Liver (tissue), 9 donors: ENCODE data around the gene PRKCG. TPM values are rescaled to one million over a fixed set of nuclear protein-coding genes. Genes with fewer than 3 reads are reported as not detected.

Experiments used
- DNase-seq: peaks from one replicate; pipeline ENCODE4 v3.0.0-alpha.2; 2017; ENCODE audit warnings: low spot score
- H3K27ac ChIP-seq, 2 donors: one replicate each; pipeline ENCODE4 v1.7.0; 2013; ENCODE audit warnings: inconsistent platforms in 2 of 2, low read length in 2 of 2, control low read depth in 1 of 2, low read depth in 1 of 2, mild to moderate bottlenecking in 1 of 2
- H3K27me3 ChIP-seq, 4 donors: one replicate each; pipeline versions ENCODE4 v1.6.1 to v1.7.0; 2013; ENCODE audit warnings: low read length in 3 of 4, inconsistent platforms in 1 of 4, mild to moderate bottlenecking in 1 of 4, moderate library complexity in 1 of 4; ENCODE audit not compliant: control insufficient read depth in 4 of 4, insufficient read depth in 4 of 4
- H3K36me3 ChIP-seq, 4 donors: one replicate each; pipeline versions ENCODE4 v1.6.1 to v1.7.0; 2013; ENCODE audit warnings: low read length in 3 of 4, mild to moderate bottlenecking in 3 of 4, low read depth in 1 of 4, moderate library complexity in 1 of 4; ENCODE audit not compliant: control insufficient read depth in 4 of 4, insufficient read depth in 3 of 4
- H3K4me1 ChIP-seq, 4 donors: one replicate each; pipeline versions ENCODE4 v1.6.1 to v1.7.0; 2013; ENCODE audit warnings: low read length in 3 of 4, mild to moderate bottlenecking in 3 of 4, moderate library complexity in 1 of 4; ENCODE audit not compliant: control insufficient read depth in 4 of 4, insufficient read depth in 4 of 4
- H3K4me3 ChIP-seq, 3 donors: one replicate each; pipeline versions ENCODE4 v1.6.1 to v1.7.0; 2013; ENCODE audit warnings: low read length in 3 of 3, control low read depth in 1 of 3, low read depth in 1 of 3, mild to moderate bottlenecking in 1 of 3
- H3K9ac ChIP-seq, 2 donors: one replicate each; pipeline ENCODE4 v1.7.0; 2013; ENCODE audit warnings: low read length in 2 of 2, mild to moderate bottlenecking in 2 of 2, moderate library complexity in 2 of 2, control low read depth in 1 of 2, low read depth in 1 of 2
- H3K9me3 ChIP-seq, 4 donors: one replicate each; pipeline versions ENCODE4 v1.6.1 to v1.7.0; 2013; ENCODE audit warnings: low read length in 3 of 4; ENCODE audit not compliant: control insufficient read depth in 4 of 4
- ATF3 ChIP-seq: IDR thresholded peaks from 2 replicates; pipeline ENCODE4 v1.6.1; 2016; ENCODE audit warnings: antibody characterized with exemption
- EGR1 ChIP-seq, 2 donors: IDR thresholded peaks; 2 replicates each; pipeline ENCODE4 v1.6.1; 2016 to 2018; ENCODE audit warnings: antibody characterized with exemption in 2 of 2, low read depth in 2 of 2
- FOXA1 ChIP-seq: IDR thresholded peaks from 2 replicates; pipeline ENCODE4 v1.6.1; 2016; ENCODE audit warnings: antibody characterized with exemption
- FOXA2 ChIP-seq: IDR thresholded peaks from 2 replicates; pipeline ENCODE4 v1.6.1; 2016; ENCODE audit warnings: antibody characterized with exemption
- GABPA ChIP-seq, 2 donors: IDR thresholded peaks in 1 of 2; conservative IDR thresholded peaks in 1 of 2; 2 replicates each; pipeline ENCODE4 v1.6.1; 2016; ENCODE audit warnings: antibody characterized with exemption in 2 of 2, mild to moderate bottlenecking in 1 of 2, moderate library complexity in 1 of 2
- HNF4A ChIP-seq, 2 donors: conservative IDR thresholded peaks; 2 replicates each; pipeline ENCODE4 v1.6.1; 2016; ENCODE audit warnings: antibody characterized with exemption in 2 of 2, mild to moderate bottlenecking in 2 of 2
- HNF4G ChIP-seq: IDR thresholded peaks from 2 replicates; pipeline ENCODE4 v1.6.1; 2016; ENCODE audit warnings: antibody characterized with exemption
- JUND ChIP-seq, 2 donors: IDR thresholded peaks; 2 replicates each; pipeline ENCODE4 v1.6.1; 2016; ENCODE audit warnings: antibody characterized with exemption in 2 of 2
- MAX ChIP-seq: IDR thresholded peaks from 2 replicates; pipeline ENCODE4 v1.6.1; 2016; ENCODE audit warnings: antibody characterized with exemption
- NR2F2 ChIP-seq: IDR thresholded peaks from 2 replicates; pipeline ENCODE4 v1.6.1; 2016; ENCODE audit warnings: antibody characterized with exemption
- RAD21 ChIP-seq, 2 donors: IDR thresholded peaks; 2 replicates each; pipeline ENCODE4 v1.6.1; 2016; ENCODE audit warnings: antibody characterized with exemption in 2 of 2, mild to moderate bottlenecking in 2 of 2
- REST ChIP-seq: IDR thresholded peaks from 2 replicates; pipeline ENCODE4 v1.6.1; 2016; ENCODE audit warnings: antibody characterized with exemption, mild to moderate bottlenecking
- SP1 ChIP-seq: IDR thresholded peaks from 2 replicates; pipeline ENCODE4 v1.6.1; 2018; ENCODE audit warnings: antibody characterized with exemption, mild to moderate bottlenecking
- TAF1 ChIP-seq: conservative IDR thresholded peaks from 2 replicates; pipeline ENCODE4 v1.6.1; 2016; ENCODE audit warnings: antibody characterized with exemption, mild to moderate bottlenecking
- YY1 ChIP-seq: IDR thresholded peaks from 2 replicates; pipeline ENCODE4 v1.6.1; 2016; ENCODE audit warnings: antibody characterized with exemption, mild to moderate bottlenecking
- ZBTB33 ChIP-seq: IDR thresholded peaks from 2 replicates; pipeline ENCODE4 v1.6.1; 2016; ENCODE audit warnings: antibody characterized with exemption
- WGBS: extraction: QIAGEN DNeasy Blood & Tissue Kit; methylation state at CpG from one replicate; pipeline ENCODE4 v1.1.7; 2013; 5-methylcytosine and 5-hydroxymethylcytosine counted together
- polyA plus RNA-seq, 2 donors: library from polyadenylated mRNA; stranded (reverse) in 1 of 2; unstranded in 1 of 2; fragments of 200-250 nt in 1 of 2; fragments of >200 nt in 1 of 2; fragmentation: Nextera tagmentation in 1 of 2; extraction: Ambion mirVana in 1 of 2; gene quantifications; one replicate each; pipeline versions ENCODE4 v1.2.1 to v1.2.3, GENCODE V29; 2013 to 2015
- total RNA-seq, 2 donors: library from RNA; depleted of rRNA; stranded (reverse); fragments of >200 nt; gene quantifications; one replicate each; pipeline ENCODE4 v1.2.3, GENCODE V29; 2014
- TF ChIP-seq, protein P1 (sequence below): fragments of 150-350 bp; IDR thresholded peaks from 2 replicates; pipeline ENCODE4 v1.5.1; 2017; ENCODE audit warnings: improper control_type of control experiment, low read depth, low read length; ENCODE audit not compliant: missing input control
- donor health status: healthy.
- donor health status: healthy.
- donor health status: healthy.
- donor health status: healthy.
- donor health status: healthy.

The PRKCG gene
- total and polyA plus RNA-seq, 4 donors, result 0.09 TPM; not detected in 3

- DNase-seq, result no peak
- no peaks in the 10 kb centered on the region for H3K4me1 ChIP-seq
- no peaks in the 10 kb centered on the region for H3K36me3 ChIP-seq
- 26% methylated on average over 3 of the region's 3 CpGs for WGBS
- H3K9me3 ChIP-seq, result no peaks in the 10 kb centered on the region
- TF ChIP-seq FOXA1, result no peak
- no peak for TF ChIP-seq REST
- no peak for TF ChIP-seq HNF4G
- TF ChIP-seq EGR1 (IDR thresholded peaks at IDR 0.05; ENCODE audit: low read depth in 2 of 2), result no peak
- TF ChIP-seq ZBTB33, result no peak
- TF ChIP-seq JUND (IDR thresholded peaks at IDR 0.05), result no peak
- no peak for TF ChIP-seq FOXA2
- TF ChIP-seq TAF1, result no peak
- TF ChIP-seq ATF3, result no peak
- TF ChIP-seq HNF4A (conservative IDR thresholded peaks at IDR 0.05), result no peak
- no peak for TF ChIP-seq MAX
- TF ChIP-seq, protein P1, sequence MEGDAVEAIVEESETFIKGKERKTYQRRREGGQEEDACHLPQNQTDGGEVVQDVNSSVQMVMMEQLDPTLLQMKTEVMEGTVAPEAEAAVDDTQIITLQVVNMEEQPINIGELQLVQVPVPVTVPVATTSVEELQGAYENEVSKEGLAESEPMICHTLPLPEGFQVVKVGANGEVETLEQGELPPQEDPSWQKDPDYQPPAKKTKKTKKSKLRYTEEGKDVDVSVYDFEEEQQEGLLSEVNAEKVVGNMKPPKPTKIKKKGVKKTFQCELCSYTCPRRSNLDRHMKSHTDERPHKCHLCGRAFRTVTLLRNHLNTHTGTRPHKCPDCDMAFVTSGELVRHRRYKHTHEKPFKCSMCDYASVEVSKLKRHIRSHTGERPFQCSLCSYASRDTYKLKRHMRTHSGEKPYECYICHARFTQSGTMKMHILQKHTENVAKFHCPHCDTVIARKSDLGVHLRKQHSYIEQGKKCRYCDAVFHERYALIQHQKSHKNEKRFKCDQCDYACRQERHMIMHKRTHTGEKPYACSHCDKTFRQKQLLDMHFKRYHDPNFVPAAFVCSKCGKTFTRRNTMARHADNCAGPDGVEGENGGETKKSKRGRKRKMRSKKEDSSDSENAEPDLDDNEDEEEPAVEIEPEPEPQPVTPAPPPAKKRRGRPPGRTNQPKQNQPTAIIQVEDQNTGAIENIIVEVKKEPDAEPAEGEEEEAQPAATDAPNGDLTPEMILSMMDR, result no peak
- TF ChIP-seq NR2F2, result no peak
- TF ChIP-seq GABPA (IDR thresholded peaks at IDR 0.05 in 1 of 2, conservative IDR thresholded peaks at IDR 0.05 in 1 of 2), result no peak
- no peak for TF ChIP-seq YY1
- TF ChIP-seq RAD21 (IDR thresholded peaks at IDR 0.05), result no peak
- H3K9ac ChIP-seq, result no peak overlapping the region
- H3K27me3 ChIP-seq, result peaks cover 6 to 22% (median 9%) of the 10 kb centered on the region in 4 donors
- no peak overlapping the region for H3K4me3 ChIP-seq
- no peak overlapping the region for H3K27ac ChIP-seq
These were observed 22.9 kb downstream of the PRKCG start for GRCh38 chr19:53904909-53905308.

DNA sequence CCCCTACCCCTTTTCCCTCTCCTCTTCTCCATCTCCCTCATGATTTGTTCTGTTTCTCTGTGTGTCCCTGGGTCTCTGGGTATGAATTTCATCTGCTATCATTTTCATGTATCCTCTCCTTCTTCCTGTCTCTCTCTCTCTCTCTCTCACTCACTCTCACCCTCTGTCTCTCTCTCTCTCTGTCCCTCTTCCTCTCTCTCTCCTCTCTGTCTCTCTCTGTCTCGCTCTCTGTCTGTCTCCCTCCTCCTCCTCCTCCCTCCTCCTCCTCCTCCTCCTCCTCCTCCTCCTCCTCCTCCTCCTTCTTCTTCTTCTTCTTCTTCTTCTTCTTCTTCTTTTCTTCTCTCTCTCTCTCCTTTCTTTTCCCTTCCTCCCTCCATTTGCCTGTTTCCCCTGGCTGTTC, 23.8 kb downstream of the PRKCG start:
- H3K27me3 ChIP-seq, result peaks cover 6 to 21% (median 9%) of the 10 kb centered on the region in 4 donors
- no peaks in the 10 kb centered on the region for H3K36me3 ChIP-seq
- 78% methylated on average over 1 of the region's 1 CpG for WGBS
- TF ChIP-seq GABPA (IDR thresholded peaks at IDR 0.05 in 1 of 2, conservative IDR thresholded peaks at IDR 0.05 in 1 of 2) (no peak), TAF1 (no peak), SP1 (no peak), RAD21 (IDR thresholded peaks at IDR 0.05) (no peak), ATF3 (no peak), HNF4G (no peak), FOXA2 (no peak), REST (no peak)
- TF ChIP-seq, protein P1, result no peak
- H3K4me1 ChIP-seq, result no peaks in the 10 kb centered on the region
- no peaks in the 10 kb centered on the region for H3K9me3 ChIP-seq
- H3K27ac ChIP-seq, result no peak overlapping the region
- DNase-seq, result no peak
- H3K9ac ChIP-seq, result no peak overlapping the region
- H3K4me3 ChIP-seq, result no peak overlapping the region
